Stimulated activated CD8-positive, alpha-beta memory T cell treated with anti-CD3 and anti-CD28 coated beads, Interleukin-15, amount 100 ng/mL, for 4 hours (primary cell): ENCODE results near the gene TTLL10.

Experiments
- DNase-seq, 2 donors: peaks; one replicate each; pipeline ENCODE4 v3.0.0-alpha.2; 2020; ENCODE audit warnings: low read depth in 2 of 2

The TTLL10 gene

DNA sequence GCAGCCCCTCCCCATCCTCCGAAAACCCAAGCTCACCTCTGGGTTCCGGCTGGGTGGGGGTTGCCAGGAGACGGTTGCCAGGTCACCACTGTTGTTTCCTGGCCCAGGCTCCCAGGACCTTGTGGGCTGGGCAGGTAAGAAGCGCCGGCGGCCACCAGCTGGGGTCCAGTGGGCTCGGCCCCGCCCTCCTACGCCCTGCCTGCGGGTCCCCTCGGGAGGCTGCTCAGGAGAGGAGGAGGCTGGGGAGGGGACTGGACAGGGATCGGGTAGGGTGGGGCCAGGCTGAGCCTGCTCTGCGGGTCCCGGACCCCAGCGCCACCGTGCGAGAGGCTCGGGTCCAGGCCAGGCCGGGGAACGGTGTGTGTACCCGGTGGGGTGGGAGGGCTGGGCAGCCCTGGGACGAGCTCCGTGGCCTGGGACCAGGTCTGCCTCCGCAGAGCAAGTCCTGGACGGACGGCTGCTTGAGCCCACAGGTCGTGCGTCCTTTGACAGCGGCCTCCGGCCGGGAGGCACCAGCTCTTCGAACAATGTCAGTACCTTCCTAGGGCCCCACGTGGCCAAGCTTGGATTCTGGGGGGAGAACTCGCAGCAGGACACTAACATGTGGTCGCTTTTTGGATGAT, at the start of gene TTLL10:
TTLL10 (plus strand) TSS at position 88 of the 623 bp plus-strand sequence. CDS start 5,336 bp downstream, outside the sequence.
- DNase-seq = no peak

- no peak for DNase-seq
These were observed 49.2 kb upstream of the TTLL10 start for GRCh38 chr1:1124508-1124785.

- DNase-seq = no peak
These were observed 48.7 kb upstream of the TTLL10 start for GRCh38 chr1:1124786-1125642.

GRCh38 chr1:1125945-1126344, 47.7 kb upstream of the TTLL10 start:
- no peak for DNase-seq

DNA sequence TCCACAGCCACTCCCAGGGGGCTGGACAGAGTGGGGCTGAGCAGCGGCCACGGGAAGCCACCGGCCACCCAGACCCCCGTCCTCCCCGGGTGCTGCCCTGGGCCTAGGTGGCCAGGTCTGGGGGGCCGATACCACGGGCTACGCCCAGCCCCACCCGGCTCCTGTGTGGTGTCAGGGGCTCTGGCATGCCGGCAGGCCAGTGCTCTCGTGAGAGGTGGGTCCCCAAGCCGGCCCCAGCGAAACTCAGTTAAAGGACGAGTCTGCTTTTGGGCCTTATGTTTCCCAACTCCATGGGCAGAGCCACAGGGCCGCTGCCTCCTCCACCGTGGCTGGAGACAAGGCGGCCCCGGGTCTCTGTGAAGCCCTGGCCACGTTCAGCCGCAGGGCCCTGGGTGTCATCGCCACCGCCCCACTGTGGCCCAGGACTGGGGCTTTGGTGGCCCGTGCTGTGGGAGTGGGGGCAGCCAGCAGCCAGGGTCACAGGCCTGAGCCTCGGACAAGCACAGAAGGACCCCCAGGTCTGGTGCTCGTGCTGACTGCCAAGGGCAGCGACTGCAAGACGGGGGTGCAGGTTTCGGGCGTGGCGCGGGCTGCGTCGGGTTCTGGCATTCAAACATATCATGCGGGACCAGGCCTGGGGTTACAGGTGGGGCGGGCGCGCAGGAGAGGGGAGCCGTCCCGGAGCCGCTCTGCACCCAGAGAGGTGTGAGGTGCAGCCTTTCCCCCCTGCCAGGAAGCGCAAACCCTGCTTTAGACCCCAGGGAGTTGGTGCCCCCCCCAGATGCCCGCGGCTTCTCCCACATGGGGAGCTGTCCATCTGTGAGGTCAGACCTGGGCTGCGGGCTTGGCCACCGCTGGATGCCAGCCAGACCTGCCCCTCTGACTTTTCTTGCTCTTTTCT, 45.9 kb upstream of the TTLL10 start:
- DNase-seq = no peak

DNA sequence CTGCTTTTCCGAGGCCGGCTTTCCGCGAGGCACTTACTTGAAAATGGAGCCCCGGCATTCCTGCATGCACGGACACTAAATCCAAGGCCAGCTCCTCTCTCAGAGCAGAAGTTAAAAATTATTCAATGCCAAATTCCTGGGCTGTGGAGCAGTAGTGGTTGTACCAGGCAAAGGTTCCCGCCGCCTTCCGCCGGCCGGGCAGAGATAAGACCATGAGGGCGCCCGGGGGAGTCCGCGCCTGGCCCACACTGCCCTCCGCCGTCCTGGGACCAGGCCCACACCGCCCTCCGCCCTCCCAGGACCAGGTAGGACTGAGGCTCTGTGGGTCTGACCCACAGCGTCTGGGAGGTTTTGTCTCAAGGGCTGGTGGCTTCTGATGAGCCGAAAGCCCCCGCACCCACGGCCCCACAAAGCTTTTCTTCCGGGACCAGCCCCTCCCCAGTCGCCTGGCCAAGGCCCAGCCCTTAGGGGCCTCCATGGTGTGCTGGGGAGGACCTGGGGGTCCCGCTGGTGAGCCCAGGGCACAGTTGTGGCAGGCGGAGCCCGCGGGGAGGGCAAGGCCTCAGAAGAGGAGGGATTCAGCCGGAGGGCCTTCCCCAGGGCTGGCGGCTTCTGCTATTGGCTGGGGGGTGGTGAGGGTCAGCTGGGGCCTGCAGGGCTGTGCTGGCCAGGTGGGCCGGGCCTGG, 45.1 kb upstream of the TTLL10 start:
- no peak for DNase-seq

- DNase-seq = no peak
These were observed 44.3 kb upstream of the TTLL10 start for GRCh38 chr1:1129381-1129821.

GRCh38 chr1:1130206-1131120, 43.2 kb upstream of the TTLL10 start:
- DNase-seq = no peak

DNA sequence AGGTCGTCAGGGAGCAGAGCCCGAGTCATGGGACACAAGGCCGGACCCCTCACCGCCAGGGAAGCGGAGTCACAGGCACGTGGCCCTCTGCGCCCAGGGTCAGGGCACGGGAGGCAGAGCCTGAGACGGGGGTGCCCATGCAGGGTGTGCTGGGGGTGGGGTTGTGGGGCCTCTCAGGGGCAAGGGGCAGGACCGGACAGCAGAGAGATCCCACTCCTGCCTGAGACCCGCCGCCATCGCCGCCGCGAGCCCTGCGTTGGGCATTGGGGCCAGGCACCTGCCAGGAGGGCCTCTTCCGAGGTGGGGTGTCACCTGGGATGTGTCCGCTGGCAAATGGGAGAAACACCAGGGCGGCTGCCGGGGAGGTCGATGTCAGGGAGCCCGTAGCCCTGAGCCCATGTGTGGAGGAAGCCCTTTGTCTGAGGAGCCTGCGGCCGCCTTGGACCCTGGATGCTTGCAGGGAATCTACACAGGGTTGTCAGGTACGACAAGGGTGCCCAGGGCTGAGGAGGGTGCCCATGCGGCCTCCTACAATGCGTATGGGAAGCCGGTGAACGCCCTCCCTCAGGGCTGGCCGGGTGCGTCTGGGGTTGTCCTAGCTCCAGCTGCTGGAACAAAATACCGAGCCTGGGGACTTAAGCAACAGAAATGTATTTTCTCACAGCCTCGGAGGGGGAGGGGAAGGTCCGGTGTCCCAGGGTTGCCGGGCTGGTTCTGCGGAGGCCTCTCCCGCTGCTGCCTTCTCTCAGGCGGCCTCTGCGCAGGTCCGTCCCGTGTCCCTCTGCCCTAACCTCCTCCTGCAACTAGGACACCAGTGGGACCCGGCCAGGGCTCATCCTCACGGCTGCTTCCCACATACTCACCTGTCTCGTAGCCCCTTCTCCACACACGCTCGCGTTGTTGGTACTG, 41.4 kb upstream of the TTLL10 start:
- DNase-seq = no peak

- no peak for DNase-seq
These were observed 40.5 kb upstream of the TTLL10 start for GRCh38 chr1:1132956-1133750.

- no peak for DNase-seq
These were observed 39.2 kb upstream of the TTLL10 start for GRCh38 chr1:1134300-1134970.

DNA sequence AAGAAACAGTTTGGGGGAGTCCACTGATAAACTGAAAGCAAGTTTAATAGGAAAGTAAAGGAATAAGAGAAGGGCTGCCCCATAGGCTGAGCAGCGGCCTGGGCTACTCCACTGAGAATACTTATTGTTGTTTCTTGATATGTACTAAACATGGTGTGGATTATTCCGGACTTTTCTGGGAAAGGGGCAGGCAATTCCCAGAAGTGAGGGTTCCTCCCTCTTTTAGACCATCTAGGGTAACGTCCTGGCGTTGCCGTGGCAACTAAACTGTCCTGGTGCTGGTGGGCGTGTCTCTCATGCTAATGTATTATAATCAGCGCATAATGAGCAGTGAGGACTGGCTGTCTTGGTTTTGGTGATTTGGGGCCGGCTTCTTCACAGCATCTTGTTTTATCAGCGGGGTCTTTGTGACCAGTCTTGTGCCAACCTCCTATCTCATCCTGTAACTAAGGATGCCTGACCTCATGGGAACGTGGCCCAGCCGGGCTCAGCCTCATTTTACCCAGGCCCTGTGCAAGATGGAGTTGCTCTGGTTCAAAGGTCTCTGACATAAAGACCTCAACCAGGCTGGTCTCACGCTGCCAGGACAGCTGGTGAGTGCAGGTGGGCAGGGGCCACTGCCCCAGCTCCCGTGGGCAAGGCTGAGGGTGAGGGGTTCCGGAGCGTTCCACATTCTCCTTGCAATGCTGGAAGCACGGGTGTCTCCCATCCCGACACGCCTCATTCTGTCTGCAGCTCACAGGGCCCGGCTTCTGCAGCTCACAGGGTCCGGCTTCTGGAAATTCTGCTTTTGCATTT, 38.1 kb upstream of the TTLL10 start:
- DNase-seq = no peak

DNA sequence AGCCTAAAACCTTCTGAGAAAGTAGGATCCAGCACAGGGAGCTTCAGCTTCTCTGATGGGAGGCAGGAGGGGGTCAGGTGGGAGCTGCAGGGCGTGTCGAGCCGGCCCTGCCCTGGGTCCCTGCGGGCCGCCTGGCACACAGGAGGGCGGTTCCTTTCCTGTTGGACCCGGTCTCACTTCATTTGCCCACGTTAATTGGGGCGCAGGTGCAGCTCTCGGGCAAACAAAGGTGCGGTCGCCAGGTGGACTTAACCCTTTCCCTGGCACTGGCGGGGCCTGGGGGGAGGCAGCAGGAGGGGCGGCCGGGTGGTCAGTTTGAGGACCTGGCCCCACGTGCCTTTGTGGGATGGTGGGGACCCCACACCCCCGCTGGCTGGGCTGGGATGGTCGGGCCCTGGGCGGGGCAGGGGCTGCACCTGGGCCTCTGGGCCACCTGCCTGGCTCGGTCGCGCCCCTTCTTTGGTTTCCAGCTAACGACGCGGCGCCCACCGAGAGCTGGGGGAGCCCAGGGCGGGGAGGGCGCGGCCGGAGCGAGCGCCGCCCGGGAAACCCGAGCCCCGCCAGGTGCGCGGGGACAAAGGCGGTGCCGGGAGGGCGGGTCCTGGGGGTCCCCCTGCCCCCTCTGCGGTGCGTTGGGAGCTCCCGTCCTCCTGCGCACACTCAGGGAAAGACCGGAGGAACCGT, 37.0 kb upstream of the TTLL10 start:
- DNase-seq = no peak

DNA sequence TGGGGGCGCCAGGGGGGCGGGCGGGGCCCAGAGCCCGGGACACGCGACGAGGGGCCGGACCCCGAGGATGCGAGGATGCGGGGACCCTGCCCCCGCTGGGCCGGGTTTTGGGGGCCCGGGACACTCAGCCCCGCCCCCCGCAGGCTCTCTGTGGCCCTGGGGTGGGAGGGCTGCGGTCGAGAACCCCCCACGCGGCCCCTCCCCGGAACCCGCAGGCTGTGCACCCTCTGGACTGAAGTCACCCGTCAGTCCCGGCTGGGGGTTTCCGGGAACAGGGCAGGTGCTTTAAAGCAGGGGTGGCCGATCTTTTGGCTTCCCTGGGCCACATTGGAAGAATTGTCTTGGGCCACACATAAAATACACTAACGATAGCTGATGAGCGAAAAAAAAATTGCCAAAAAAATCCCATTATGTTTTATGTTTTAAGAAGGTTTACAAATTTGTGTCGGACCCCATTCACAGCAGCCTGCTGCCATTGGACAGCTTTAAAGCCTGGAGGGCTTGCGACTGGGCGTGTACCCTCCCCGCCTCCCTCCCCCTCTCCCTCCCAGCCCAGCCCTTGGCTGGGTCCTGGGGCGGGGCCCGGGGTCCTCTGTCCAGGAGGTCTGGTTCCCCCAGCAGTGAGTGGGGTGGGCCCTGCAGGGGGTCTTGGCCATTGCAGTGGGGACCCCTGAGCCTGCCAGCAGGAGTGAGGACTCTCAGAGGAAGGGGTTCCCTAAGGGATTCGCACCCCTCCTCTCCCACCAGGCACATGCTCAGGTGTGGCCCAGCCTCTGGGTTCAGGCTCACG, 36.2 kb upstream of the TTLL10 start:
- DNase-seq = peak; percentile 63

DNA sequence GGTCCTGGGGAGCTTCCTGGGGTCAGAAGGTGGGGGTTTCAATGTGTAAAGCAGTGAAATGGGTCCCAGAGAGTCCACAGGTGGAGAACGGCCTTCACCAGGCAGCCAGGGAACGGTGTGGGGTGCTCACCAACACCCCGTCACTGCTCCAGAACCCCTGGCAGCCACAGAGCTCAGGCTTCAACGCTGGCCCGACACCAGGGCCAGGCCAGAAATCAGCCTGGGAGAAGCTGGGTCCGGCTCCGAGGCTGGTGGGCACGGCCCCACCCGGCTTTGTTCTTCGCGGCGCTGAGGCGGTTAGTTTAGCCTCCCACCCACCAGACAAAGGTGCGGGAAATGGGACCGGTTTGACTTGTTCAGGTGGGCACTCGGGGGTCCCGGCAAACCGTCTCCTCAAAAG, 33.0 kb upstream of the TTLL10 start:
- DNase-seq = no peak
